Upper lobe of right lung (tissue), 1 donor: Measurements from ENCODE around the gene MEGF11. TPM values are rescaled to one million over a fixed set of nuclear protein-coding genes. Genes with fewer than 3 reads are reported as not detected.
A peak's percentile ranks its signal among the peaks of the same experiment; 100 is the strongest.

Source experiments
- ATAC-seq: fragments of 200-7000 bp; cut with Tn5 transposase; one replicate; pipeline ENCODE4 v1.9.1; 2020; ENCODE audit warnings: mild to moderate bottlenecking, moderate library complexity
- DNase-seq: peaks from one replicate; pipeline ENCODE4 v3.0.0-alpha.2; 2020
- H3K27ac ChIP-seq: fragments of 200-600 bp; one replicate; pipeline ENCODE4 v1.8.0; 2022
- H3K27me3 ChIP-seq: fragments of 200-600 bp; one replicate; pipeline ENCODE4 v1.8.0; 2022; ENCODE audit warnings: mild to moderate bottlenecking
- H3K36me3 ChIP-seq: fragments of 200-600 bp; one replicate; pipeline ENCODE4 v1.8.0; 2022
- H3K4me1 ChIP-seq: fragments of 200-600 bp; one replicate; pipeline ENCODE4 v1.8.0; 2022
- H3K4me3 ChIP-seq: fragments of 200-600 bp; one replicate; pipeline ENCODE4 v1.8.0; 2022; ENCODE audit warnings: mild to moderate bottlenecking
- H3K9me3 ChIP-seq: fragments of 200-600 bp; one replicate; pipeline ENCODE4 v1.8.0; 2022
- intact Hi-C: fragments of 100-400 bp; cut with DNase I; formaldehyde crosslinking; loops from one replicate; pipeline ENCODE4 v1.11.0; 2022
- total RNA-seq: library from RNA; stranded (reverse); fragmentation: NEBNext Ultra II Directional; extraction: Animal tissue kit (Norgen Biotek cat#: 25700); gene quantifications from one replicate; pipeline ENCODE4 v1.2.1, GENCODE V29; 2021
- TF ChIP-seq, protein P1 (sequence below): fragments of 200-600 bp; IDR thresholded peaks from one replicate; pipeline ENCODE4 v1.8.0; 2022; ENCODE audit warnings: antibody characterized with exemption
- donor health status: DM: no; HTN: yes; CAD: no; lungs with severe emphysema.

MEGF11 gene
- total RNA-seq, 1 donor from 2014 or later, result 3.0 TPM

DNA sequence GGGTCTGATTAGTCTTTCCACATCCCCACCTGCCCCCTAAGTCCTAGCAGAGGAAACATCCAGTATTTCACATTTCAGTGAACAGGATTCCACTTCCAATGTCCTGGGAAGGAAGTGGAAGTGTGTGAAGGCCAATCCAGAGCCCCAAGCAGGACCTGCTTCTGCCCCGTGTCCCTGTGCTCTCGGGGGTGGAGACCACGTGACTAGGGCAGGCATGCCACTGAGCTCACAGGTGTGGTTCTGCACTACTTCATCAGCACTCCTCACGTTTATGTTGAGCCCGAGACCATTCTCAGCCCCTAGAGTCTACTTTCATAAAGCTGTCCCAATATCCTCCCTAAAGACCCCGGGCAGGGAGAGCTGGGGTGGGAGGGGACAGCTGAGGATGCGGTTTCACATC lies 299.9 kb downstream of the MEGF11 start:
- intact Hi-C loops, result no loop called here
- no peak overlapping the region for H3K27ac ChIP-seq
- no peaks in the 10 kb centered on the region for H3K36me3 ChIP-seq
- TF ChIP-seq, protein P1, sequence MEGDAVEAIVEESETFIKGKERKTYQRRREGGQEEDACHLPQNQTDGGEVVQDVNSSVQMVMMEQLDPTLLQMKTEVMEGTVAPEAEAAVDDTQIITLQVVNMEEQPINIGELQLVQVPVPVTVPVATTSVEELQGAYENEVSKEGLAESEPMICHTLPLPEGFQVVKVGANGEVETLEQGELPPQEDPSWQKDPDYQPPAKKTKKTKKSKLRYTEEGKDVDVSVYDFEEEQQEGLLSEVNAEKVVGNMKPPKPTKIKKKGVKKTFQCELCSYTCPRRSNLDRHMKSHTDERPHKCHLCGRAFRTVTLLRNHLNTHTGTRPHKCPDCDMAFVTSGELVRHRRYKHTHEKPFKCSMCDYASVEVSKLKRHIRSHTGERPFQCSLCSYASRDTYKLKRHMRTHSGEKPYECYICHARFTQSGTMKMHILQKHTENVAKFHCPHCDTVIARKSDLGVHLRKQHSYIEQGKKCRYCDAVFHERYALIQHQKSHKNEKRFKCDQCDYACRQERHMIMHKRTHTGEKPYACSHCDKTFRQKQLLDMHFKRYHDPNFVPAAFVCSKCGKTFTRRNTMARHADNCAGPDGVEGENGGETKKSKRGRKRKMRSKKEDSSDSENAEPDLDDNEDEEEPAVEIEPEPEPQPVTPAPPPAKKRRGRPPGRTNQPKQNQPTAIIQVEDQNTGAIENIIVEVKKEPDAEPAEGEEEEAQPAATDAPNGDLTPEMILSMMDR, result no peak
- ATAC-seq (no peak), DNase-seq (no peak)
- no peaks in the 10 kb centered on the region for H3K9me3 ChIP-seq
- H3K4me1 ChIP-seq, result no peaks in the 10 kb centered on the region
- no peak overlapping the region for H3K4me3 ChIP-seq
- no peaks in the 10 kb centered on the region for H3K27me3 ChIP-seq

DNA sequence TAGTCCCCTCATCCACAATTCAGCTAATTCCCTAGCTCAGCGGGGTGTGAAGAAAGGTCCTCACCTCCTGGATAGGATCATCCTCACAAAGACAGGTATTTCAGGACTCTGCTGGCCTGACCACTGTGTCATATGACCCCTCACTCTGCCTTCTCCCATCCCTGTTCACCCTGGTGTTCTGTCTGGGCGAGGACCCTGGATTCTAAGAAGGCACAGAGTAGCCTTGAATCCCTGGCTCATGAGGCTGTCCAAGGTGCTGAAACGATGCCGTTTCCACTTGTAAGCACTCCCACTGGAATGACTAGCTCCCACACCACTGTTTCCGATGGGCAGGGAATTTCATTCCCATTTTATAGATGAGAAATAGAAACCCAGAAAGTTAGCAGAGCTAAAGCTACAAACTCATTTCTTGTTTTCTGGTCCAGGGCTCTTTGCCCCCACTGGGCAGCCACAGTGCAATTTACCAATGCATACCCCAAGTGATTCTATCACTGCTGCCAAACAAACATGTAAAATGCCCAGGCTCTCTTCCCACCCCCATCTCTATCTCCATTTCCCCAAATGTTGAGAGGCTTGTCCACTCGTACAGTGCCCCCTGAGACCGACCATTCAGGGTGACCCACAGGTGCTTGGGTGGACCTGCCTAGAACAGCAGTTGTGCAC lies 301.0 kb downstream of the MEGF11 start:
- DNase-seq (no peak), ATAC-seq (peak; percentile 7)
- Histone ChIP-seq H3K27ac (no peak overlapping the region), H3K4me1 (no peaks in the 10 kb centered on the region), H3K9me3 (no peaks in the 10 kb centered on the region), H3K36me3 (no peaks in the 10 kb centered on the region), H3K27me3 (no peaks in the 10 kb centered on the region), H3K4me3 (no peak overlapping the region)
- intact Hi-C loops, result no loop called here
- TF ChIP-seq, protein P1, result no peak

DNA sequence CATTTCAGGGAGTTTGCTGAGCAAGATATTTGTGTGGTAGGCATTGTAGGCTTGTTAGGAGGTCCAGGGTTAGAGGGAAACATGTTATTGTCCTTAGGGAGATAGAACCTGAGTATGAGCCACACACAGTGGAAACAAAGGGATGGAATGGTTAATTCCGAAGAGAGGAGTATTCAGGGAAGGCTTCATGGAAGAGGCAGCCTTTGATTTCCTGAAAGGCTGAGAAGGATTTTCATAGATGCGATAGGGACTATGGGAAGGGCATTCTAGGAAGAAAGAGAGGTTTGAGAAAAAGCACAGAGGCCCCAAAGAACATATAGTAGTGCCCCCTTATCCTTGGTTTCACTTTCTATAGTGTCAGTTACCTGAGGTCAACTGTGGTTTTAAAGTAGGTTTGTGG lies 302.5 kb downstream of the MEGF11 start:
- TF ChIP-seq, protein P1, result no peak
- H3K27me3 ChIP-seq, result no peaks in the 10 kb centered on the region
- H3K36me3 ChIP-seq, result no peaks in the 10 kb centered on the region
- H3K27ac ChIP-seq, result no peak overlapping the region
- H3K9me3 ChIP-seq, result no peaks in the 10 kb centered on the region
- no peak for DNase-seq
- H3K4me1 ChIP-seq, result no peaks in the 10 kb centered on the region
- no peak overlapping the region for H3K4me3 ChIP-seq
- no peak for ATAC-seq
- intact Hi-C loops, result no loop called here

GRCh38 chr15:65949491-65949890 lies 304.1 kb downstream of the MEGF11 start:
- Histone ChIP-seq H3K4me3 (no peak overlapping the region), H3K27me3 (no peaks in the 10 kb centered on the region), H3K36me3 (no peaks in the 10 kb centered on the region), H3K4me1 (no peaks in the 10 kb centered on the region), H3K9me3 (no peaks in the 10 kb centered on the region), H3K27ac (no peak overlapping the region)
- TF ChIP-seq, protein P1, result no peak
- no peak for ATAC-seq
- intact Hi-C loops, result no loop called here
- no peak for DNase-seq

GRCh38 chr15:65949011-65949410 lies 304.5 kb downstream of the MEGF11 start:
- TF ChIP-seq, protein P1, result no peak
- Histone ChIP-seq H3K27ac (no peak overlapping the region), H3K36me3 (no peaks in the 10 kb centered on the region), H3K4me1 (no peaks in the 10 kb centered on the region), H3K4me3 (no peak overlapping the region), H3K9me3 (no peaks in the 10 kb centered on the region), H3K27me3 (no peaks in the 10 kb centered on the region)
- ATAC-seq (no peak), DNase-seq (no peak)
- intact Hi-C loops, result no loop called here

DNA sequence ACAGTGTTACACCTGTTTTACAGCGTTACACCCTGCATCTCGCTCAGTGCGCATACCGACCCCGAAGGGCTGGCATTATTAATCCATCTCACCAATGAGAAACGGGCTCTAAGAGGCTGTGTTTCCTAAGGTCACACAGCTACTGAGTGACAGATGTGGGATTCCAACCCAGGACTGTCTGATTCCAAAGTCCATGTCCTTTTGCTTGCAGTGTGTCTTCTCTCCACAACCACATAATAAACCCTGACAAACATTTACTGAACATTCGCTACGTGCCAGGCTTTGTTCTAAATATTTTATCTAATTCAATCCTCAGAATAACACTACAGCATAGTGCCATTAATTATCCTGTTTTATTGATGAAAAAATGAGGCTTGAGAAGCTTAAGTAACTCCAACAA lies 305.2 kb downstream of the MEGF11 start:
- no peak for ATAC-seq
- intact Hi-C loops, result no loop called here

More for the DNA sequence above, 305.2 kb downstream of the MEGF11 start:
- Histone ChIP-seq H3K36me3 (no peaks in the 10 kb centered on the region), H3K4me3 (no peak overlapping the region), H3K4me1 (no peaks in the 10 kb centered on the region), H3K9me3 (no peaks in the 10 kb centered on the region), H3K27me3 (no peaks in the 10 kb centered on the region), H3K27ac (no peak overlapping the region)
- TF ChIP-seq, protein P1, result no peak
- no peak for DNase-seq
